Endothelial cell of umbilical vein (primary cell): Measurements from ENCODE around the gene ACTA2. TPM values are rescaled to one million over a fixed set of nuclear protein-coding genes. Genes with fewer than 3 reads are reported as not detected.

Experiments
- BruUV-seq: library from RNA; stranded (reverse); fragments of 400-500 nt; replicated peaks from 2 replicates; lab custom pipeline; 2021; lab: Mats Ljungman, UMichigan
- CTCF ChIA-PET: fragments of 300-600, 350-600 bp; sonication (Branson Sonifier 250); formaldehyde crosslinking; loops from one replicate; lab custom pipeline; 2021; ENCODE audit warnings: antibody characterized with exemption, inconsistent platforms; lab: Charles Lee
- POLR2A ChIA-PET: fragments of 300-600, 350-600 bp; sonication (Branson Sonifier 250); formaldehyde crosslinking; loops from one replicate; lab custom pipeline; 2021; ENCODE audit warnings: antibody characterized with exemption, inconsistent platforms; lab: Charles Lee
- DNase-seq: peaks from one replicate; pipeline ENCODE4 v3.0.0-alpha.2; 2011; ENCODE audit warnings: low read depth, low spot score
- FAIRE-seq: peaks from 2 replicates; lab custom pipeline; 2011; peaks lifted over from hg19 to GRCh38; lab: Jason Lieb, UNC
- H2AFZ ChIP-seq: 2 replicates; pipeline ENCODE4 v1.6.0; 2012; ENCODE audit warnings: low read depth, low read length, control low read depth, inconsistent platforms
- H3K27ac ChIP-seq: 2 replicates; pipeline ENCODE4 v1.5.1; 2011; ENCODE audit warnings: low read depth, mild to moderate bottlenecking, control low read depth, low read length, moderate library complexity; ENCODE audit not compliant: insufficient read depth
- H3K27me3 ChIP-seq, 2 experiments: 2 replicates each; pipeline versions ENCODE4 v1.6.0 to v1.6.1; 2011; ENCODE audit warnings: low read length in 2 of 2, mixed read lengths in 1 of 2; ENCODE audit not compliant: control insufficient read depth in 2 of 2, insufficient read depth in 2 of 2
- H3K36me3 ChIP-seq, 2 experiments: 2 replicates in 1 of 2; 3 replicates in 1 of 2; pipeline ENCODE4 v1.5.1; 2011; ENCODE audit warnings: low read length in 2 of 2, mild to moderate bottlenecking in 1 of 2, moderate library complexity in 1 of 2; ENCODE audit not compliant: control insufficient read depth in 2 of 2, insufficient read depth in 2 of 2; ENCODE audit errors: extremely low read depth in 1 of 2
- H3K4me1 ChIP-seq: 3 replicates; pipeline ENCODE4 v1.5.1; 2011; ENCODE audit warnings: mild to moderate bottlenecking, low read length; ENCODE audit not compliant: control insufficient read depth, insufficient read depth; ENCODE audit errors: extremely low read depth
- H3K4me2 ChIP-seq: 2 replicates; pipeline ENCODE4 v1.6.1; 2011; ENCODE audit warnings: low read length, control low read depth, mixed read lengths; ENCODE audit not compliant: insufficient read depth
- H3K4me3 ChIP-seq, 3 experiments: fragments of 200-600 bp in 1 of 3; sonication (generic), shearing (Covaris generic) in 1 of 3; replicated peaks in 1 of 3; 2 replicates each; pipeline ENCODE4 v1.5.1; 2011 to 2016; ENCODE audit warnings: control low read depth in 3 of 3, low read length in 3 of 3, mild to moderate bottlenecking in 2 of 3, inconsistent platforms in 1 of 3, low read depth in 1 of 3, moderate library complexity in 1 of 3; ENCODE audit not compliant: insufficient read depth in 1 of 3
- H3K79me2 ChIP-seq: 2 replicates; pipeline ENCODE4 v1.6.0; 2012; ENCODE audit warnings: low read length, inconsistent platforms; ENCODE audit not compliant: control insufficient read depth, insufficient read depth
- H3K9ac ChIP-seq: replicated peaks from 2 replicates; pipeline ENCODE3; 2011; ENCODE audit warnings: low read length, control low read depth; ENCODE audit not compliant: insufficient read depth; ENCODE audit errors: extremely low read depth
- H3K9me1 ChIP-seq: replicated peaks from 3 replicates; pipeline ENCODE4 v1.6.0; 2011; ENCODE audit warnings: mild to moderate bottlenecking, low read length; ENCODE audit not compliant: control insufficient read depth, insufficient read depth; ENCODE audit errors: extremely low read depth
- H3K9me3 ChIP-seq: replicated peaks from 2 replicates; pipeline ENCODE4 v1.5.1; 2012; ENCODE audit warnings: low read length, inconsistent platforms; ENCODE audit not compliant: control insufficient read depth, insufficient read depth
- H4K20me1 ChIP-seq: replicated peaks from 2 replicates; pipeline ENCODE3; 2011; ENCODE audit warnings: mild to moderate bottlenecking, low read length; ENCODE audit not compliant: control insufficient read depth, insufficient read depth; ENCODE audit errors: extremely low read depth
- EZH2 ChIP-seq: IDR thresholded peaks from 2 replicates; pipeline ENCODE4 v1.6.1; 2012; ENCODE audit warnings: borderline replicate concordance, low read depth, mild to moderate bottlenecking, moderate library complexity, low read length, inconsistent platforms; ENCODE audit not compliant: severe bottlenecking
- FOS ChIP-seq: IDR thresholded peaks from 2 replicates; pipeline ENCODE4 v1.6.1; 2011; ENCODE audit warnings: mild to moderate bottlenecking, low read length, moderate library complexity, borderline replicate concordance; ENCODE audit not compliant: insufficient read depth
- GATA2 ChIP-seq: IDR thresholded peaks from 2 replicates; pipeline ENCODE4 v1.7.0; 2011; ENCODE audit warnings: low read depth, mild to moderate bottlenecking, moderate library complexity, mixed read lengths, low read length; ENCODE audit not compliant: insufficient read length, insufficient read depth
- JUN ChIP-seq: IDR thresholded peaks from 2 replicates; pipeline ENCODE4 v1.6.1; 2011; ENCODE audit warnings: borderline replicate concordance, low read depth; ENCODE audit not compliant: insufficient read length, insufficient read depth
- MAX ChIP-seq: IDR thresholded peaks from 2 replicates; pipeline ENCODE4 v1.6.1; 2011; ENCODE audit not compliant: insufficient read depth, insufficient read length
- MYC ChIP-seq: IDR thresholded peaks from one replicate; pipeline ENCODE4 v1.6.1; 2011; ENCODE audit warnings: mild to moderate bottlenecking, low read depth, low read length
- POLR2A ChIP-seq: IDR thresholded peaks from 2 replicates; pipeline ENCODE4 v1.6.1; 2012; ENCODE audit warnings: low read depth, mild to moderate bottlenecking, control low read depth, low read length
- POLR2AphosphoS5 ChIP-seq: IDR thresholded peaks from 2 replicates; pipeline ENCODE4 v1.6.1; 2012; ENCODE audit warnings: low read depth, mild to moderate bottlenecking, control low read depth, low read length, moderate library complexity; ENCODE audit not compliant: insufficient read depth
- dilution Hi-C: fragments of 300-500 bp; cut with MboI; formaldehyde crosslinking; loops from one replicate; pipeline ENCODE4 v1.15.0; 2019; ENCODE audit warnings: low sequenced_read_pairs; ENCODE audit not compliant: extremely low pct_ligation_motif_present
- intact Hi-C: fragments of 100-400 bp; cut with micrococcal nuclease; formaldehyde crosslinking; loops from one replicate; pipeline ENCODE4 v1.10.0; 2022
- polyA plus RNA-seq, 4 experiments: library from polyadenylated mRNA; depleted of rRNA in 3 of 4; stranded (reverse) in 3 of 4; unstranded in 1 of 4; fragments of >200 nt; gene quantifications; 2 replicates each; pipeline versions ENCODE4 v1.2.1 to v1.2.3, GENCODE V29; 2011 to 2012; ENCODE audit warnings: missing spikeins in 1 of 4
- total RNA-seq: library from RNA; stranded (reverse); gene quantifications from 2 replicates; pipeline ENCODE4 v1.2.3, GENCODE V29; 2021
- TF ChIP-seq, protein P1 (sequence below), 2 donors: IDR thresholded peaks; 1 replicate in 1 of 2; 2 replicates in 1 of 2; pipeline ENCODE4 v1.5.1; 2011; ENCODE audit warnings: low read length in 2 of 2, mild to moderate bottlenecking in 2 of 2, moderate library complexity in 2 of 2, control low read depth in 1 of 2, inconsistent platforms in 1 of 2, low read depth in 1 of 2; ENCODE audit not compliant: insufficient read depth in 1 of 2; ENCODE audit errors: extremely low read depth in 1 of 2

The ACTA2 gene
- total and polyA plus RNA-seq, 2 donors (not counting 3 experiments of a cell fraction or from before 2014, with no cell fraction given): 6.3 to 9.7 TPM

- Histone ChIP-seq H3K9me3 (no peaks in the 10 kb centered on the region), H3K79me2 (no peaks in the 10 kb centered on the region), H3K27me3 (peaks cover 11 to 22% of the 10 kb centered on the region in 2 experiments), H3K4me3 (peak overlapping the region; percentile 76 to 84 (median 84)), H4K20me1 (no peaks in the 10 kb centered on the region), H3K4me2 (peak overlapping the region; percentile 83), H3K9me1 (no peaks in the 10 kb centered on the region), H3K4me1 (peaks cover 12% of the 10 kb centered on the region), H3K9ac (no peak overlapping the region), H2AFZ (peak overlapping the region; percentile 77), H3K27ac (no peak overlapping the region), H3K36me3 (no peaks in the 10 kb centered on the region)
- TF ChIP-seq EZH2 (no peak), FOS (peak; percentile 50), GATA2 (peak; percentile 56), MAX (no peak), MYC (no peak), POLR2A (peak; percentile 40), JUN (peak; percentile 69), POLR2AphosphoS5 (peak; percentile 38)
- TF ChIP-seq, protein P1, sequence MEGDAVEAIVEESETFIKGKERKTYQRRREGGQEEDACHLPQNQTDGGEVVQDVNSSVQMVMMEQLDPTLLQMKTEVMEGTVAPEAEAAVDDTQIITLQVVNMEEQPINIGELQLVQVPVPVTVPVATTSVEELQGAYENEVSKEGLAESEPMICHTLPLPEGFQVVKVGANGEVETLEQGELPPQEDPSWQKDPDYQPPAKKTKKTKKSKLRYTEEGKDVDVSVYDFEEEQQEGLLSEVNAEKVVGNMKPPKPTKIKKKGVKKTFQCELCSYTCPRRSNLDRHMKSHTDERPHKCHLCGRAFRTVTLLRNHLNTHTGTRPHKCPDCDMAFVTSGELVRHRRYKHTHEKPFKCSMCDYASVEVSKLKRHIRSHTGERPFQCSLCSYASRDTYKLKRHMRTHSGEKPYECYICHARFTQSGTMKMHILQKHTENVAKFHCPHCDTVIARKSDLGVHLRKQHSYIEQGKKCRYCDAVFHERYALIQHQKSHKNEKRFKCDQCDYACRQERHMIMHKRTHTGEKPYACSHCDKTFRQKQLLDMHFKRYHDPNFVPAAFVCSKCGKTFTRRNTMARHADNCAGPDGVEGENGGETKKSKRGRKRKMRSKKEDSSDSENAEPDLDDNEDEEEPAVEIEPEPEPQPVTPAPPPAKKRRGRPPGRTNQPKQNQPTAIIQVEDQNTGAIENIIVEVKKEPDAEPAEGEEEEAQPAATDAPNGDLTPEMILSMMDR (IDR thresholded peaks at IDR 0.05; ENCODE audit: extremely low read depth in 1 of 2, insufficient read depth in 1 of 2, low read depth in 1 of 2, low read length in 2 of 2): no peak
- ChIA-PET POLR2A (interaction anchor here (1.1 kb wide), 1 partner anchor 11 kb away, joined by 3 read pairs; no protein-coding TSS in a partner anchor), CTCF (interaction anchor here (0.6 to 4.2 kb wide), 18 partner anchors 7 to 425 kb away, joined by 3 to 103 read pairs (median 8); partner anchors contain the start of gene IFIT1)
- no TSS peak for BruUV-seq
- DNase-seq: peak; percentile 81
- dilution Hi-C loops: loop anchor here (25.0 kb wide), 1 partner anchor 222 kb away; the partner anchor contains the start of gene CH25H
- peak; percentile 61 for FAIRE-seq
- intact Hi-C loops: loop anchor here (1.0 to 2.0 kb wide), 6 partner anchors 13 to 289 kb away; partner anchors contain the start of genes CH25H and STAMBPL1
Observed at GRCh38 chr10:88989824-88990383, 37.3 kb upstream of the ACTA2 start.
